ENCODE results near the gene ENDOV. TPM values are rescaled to one million over a fixed set of nuclear protein-coding genes. Genes with fewer than 3 reads are reported as not detected.

The ENDOV gene
- total RNA-seq, 4 donors from 2014 or later = 13.2 to 72.6 (median 36.8) TPM

DNA sequence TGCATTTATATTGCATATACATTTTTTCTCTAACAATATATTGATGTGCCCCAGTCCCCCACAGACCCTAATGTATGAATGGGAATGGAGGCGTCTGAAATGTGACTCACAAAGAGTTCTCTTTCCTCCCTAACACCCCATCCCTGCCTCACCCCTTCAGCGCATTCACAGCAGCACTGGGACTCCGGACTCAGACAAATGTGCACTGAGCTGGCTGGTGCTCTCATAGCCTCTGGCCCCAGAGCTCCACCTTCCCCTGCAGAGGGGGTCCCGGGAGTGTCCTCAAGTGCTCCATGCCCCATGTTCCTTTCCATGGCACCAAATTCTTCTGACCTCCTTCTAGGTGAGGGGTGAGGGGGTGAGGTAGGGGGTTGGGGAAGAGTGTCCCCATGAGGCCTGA, 40.8 kb downstream of the ENDOV start:
- Histone ChIP-seq H3K36me3 (no peaks in the 10 kb centered on the region), H3K27ac (peak overlapping the region in 1 of 4 donors; percentile 96), H3K4me1 (peaks cover 0 to 6% (median 4%) of the 10 kb centered on the region in 4 donors), H3K27me3 (no peaks in the 10 kb centered on the region), H3K9me3 (no peaks in the 10 kb centered on the region), H3K4me3 (peak overlapping the region in 1 of 4 donors; percentile 76)
- TF ChIP-seq POLR2A (IDR thresholded peaks at IDR 0.05) = no peak
- TF ChIP-seq, protein P1, sequence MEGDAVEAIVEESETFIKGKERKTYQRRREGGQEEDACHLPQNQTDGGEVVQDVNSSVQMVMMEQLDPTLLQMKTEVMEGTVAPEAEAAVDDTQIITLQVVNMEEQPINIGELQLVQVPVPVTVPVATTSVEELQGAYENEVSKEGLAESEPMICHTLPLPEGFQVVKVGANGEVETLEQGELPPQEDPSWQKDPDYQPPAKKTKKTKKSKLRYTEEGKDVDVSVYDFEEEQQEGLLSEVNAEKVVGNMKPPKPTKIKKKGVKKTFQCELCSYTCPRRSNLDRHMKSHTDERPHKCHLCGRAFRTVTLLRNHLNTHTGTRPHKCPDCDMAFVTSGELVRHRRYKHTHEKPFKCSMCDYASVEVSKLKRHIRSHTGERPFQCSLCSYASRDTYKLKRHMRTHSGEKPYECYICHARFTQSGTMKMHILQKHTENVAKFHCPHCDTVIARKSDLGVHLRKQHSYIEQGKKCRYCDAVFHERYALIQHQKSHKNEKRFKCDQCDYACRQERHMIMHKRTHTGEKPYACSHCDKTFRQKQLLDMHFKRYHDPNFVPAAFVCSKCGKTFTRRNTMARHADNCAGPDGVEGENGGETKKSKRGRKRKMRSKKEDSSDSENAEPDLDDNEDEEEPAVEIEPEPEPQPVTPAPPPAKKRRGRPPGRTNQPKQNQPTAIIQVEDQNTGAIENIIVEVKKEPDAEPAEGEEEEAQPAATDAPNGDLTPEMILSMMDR (IDR thresholded peaks at IDR 0.05) = no peak
- no peak for DNase-seq

DNA sequence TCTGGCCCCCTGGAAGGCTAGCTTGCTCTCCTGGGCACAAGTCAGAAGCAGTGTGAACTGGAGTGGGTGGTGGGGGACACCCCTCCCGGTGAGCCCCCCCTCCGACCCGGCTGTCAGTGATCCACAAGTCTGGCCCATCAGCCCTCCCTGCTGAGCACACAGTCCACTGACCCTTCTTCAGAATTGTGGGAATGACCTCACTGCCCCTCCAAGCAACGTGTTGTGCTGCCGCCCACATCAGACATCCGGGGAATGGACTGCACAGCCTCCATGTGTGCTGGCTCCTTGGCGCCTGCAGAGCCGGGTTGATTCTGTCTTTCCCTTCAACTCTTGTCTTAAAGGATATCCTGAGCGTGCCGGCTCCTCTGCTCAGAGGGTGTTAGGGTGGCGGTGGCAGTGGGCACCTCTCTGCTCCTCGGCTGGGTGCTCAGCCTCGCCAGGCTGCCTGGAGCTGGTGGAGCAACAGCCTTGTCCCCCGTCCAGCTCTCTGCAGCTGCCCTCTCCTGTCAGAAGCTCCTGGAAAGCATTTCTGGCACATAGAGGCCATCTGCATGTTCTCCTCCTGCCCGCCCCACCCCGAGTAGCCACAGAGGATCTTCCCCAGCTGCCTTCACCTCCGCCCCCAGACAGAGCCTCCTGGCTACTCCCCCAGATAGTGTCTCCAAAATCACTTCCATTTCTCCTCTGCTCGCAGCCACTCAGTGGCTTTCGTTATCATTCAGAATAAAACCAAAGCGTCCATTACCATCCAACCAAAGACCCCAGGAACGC, 41.7 kb downstream of the ENDOV start:
- TF ChIP-seq, protein P1 (IDR thresholded peaks at IDR 0.05) = no peak
- no peak for TF ChIP-seq POLR2A (IDR thresholded peaks at IDR 0.05)
- H3K27me3 ChIP-seq = no peaks in the 10 kb centered on the region
- H3K9me3 ChIP-seq = no peaks in the 10 kb centered on the region
- H3K36me3 ChIP-seq = no peaks in the 10 kb centered on the region
- no peak overlapping the region for H3K4me3 ChIP-seq
- peak overlapping the region in 1 of 4 donors; percentile 96 for H3K27ac ChIP-seq
- peaks cover 0 to 6% (median 4%) of the 10 kb centered on the region in 4 donors for H3K4me1 ChIP-seq
- no peak for DNase-seq

DNA sequence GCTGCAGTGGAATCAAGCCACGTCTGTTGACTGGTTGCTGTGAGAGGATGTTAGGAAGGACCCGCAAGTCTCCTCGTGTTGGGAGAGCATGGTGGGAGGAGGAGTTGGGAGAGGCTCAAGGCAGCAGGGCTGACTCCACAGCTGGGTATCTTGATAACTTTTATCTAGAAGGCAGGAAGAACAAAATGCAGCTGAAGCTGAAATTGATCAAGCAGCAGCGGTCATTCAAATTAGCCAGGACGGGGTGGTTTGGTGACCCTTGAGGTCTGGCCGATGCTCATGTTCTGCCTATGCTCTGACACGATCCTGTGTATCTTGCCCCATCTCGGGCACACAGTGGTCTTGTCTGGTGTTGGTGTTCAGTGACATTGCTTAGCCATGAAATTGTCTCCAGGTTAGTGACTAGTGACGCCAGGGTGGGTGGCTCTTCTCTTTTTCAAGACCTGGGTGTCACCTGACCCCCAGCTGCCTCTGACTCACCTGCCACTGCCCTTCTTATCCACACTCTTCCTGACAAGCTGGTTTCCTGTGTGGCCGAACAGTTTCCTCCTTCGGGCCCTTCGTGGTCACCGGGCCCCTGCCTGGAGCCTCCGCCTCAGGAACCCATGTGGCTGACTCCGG, 42.4 kb downstream of the ENDOV start:
- no peak for TF ChIP-seq POLR2A (IDR thresholded peaks at IDR 0.05)
- H3K27me3 ChIP-seq = no peaks in the 10 kb centered on the region
- H3K4me3 ChIP-seq = no peak overlapping the region
- peaks cover 0 to 6% (median 4%) of the 10 kb centered on the region in 4 donors for H3K4me1 ChIP-seq
- no peak for DNase-seq
- H3K9me3 ChIP-seq = no peaks in the 10 kb centered on the region
- H3K36me3 ChIP-seq = no peaks in the 10 kb centered on the region
- no peak overlapping the region for H3K27ac ChIP-seq

DNA sequence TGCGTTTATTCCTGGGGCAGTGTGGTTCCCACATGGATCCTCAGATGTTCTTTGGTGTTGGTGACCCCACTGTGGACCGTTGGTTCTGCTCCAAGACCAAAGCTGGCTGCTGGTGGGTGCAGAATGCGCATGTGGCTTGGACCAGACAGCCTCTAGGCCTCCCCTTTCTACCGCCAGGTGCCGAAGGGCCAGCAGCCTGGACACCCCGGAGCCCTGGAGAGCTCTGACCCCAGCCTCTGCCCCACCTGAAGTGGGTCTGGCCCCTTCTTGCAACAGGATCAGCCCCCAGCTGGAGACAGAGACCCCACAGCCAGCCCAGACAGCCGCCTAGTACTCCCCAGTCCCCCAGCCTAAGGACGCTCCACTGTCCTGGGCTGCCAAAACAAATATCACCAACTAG, 43.0 kb downstream of the ENDOV start:
- no peaks in the 10 kb centered on the region for H3K27me3 ChIP-seq
- H3K4me3 ChIP-seq = no peak overlapping the region
- peaks cover 0 to 6% (median 4%) of the 10 kb centered on the region in 4 donors for H3K4me1 ChIP-seq
- H3K27ac ChIP-seq = no peak overlapping the region
- no peak for DNase-seq
- no peaks in the 10 kb centered on the region for H3K36me3 ChIP-seq
- H3K9me3 ChIP-seq = no peaks in the 10 kb centered on the region
- TF ChIP-seq, protein P1 (IDR thresholded peaks at IDR 0.05) = no peak
- TF ChIP-seq POLR2A (IDR thresholded peaks at IDR 0.05) = no peak

DNA sequence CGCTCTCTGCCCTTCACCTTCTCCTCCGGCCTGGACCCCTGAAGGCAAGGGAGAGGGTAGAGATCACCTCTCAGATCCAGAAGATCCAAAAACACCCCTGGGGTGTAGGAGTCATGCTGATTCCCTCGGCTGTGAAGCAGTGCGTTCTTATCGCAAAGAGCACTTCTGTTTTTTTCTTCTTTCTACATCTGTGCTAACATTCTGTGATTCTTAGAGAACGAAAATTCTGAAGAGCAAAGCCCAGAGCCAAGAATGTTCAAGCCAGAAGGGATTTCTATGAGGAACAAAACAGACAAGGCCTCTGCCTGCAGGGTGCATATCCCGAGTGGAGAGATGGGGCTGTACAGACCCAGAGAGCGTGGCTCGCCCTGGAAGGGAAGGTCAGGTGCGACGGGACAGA, 44.3 kb downstream of the ENDOV start:
- TF ChIP-seq, protein P1 (IDR thresholded peaks at IDR 0.05) = no peak
- no peak for TF ChIP-seq POLR2A (IDR thresholded peaks at IDR 0.05)

DNA sequence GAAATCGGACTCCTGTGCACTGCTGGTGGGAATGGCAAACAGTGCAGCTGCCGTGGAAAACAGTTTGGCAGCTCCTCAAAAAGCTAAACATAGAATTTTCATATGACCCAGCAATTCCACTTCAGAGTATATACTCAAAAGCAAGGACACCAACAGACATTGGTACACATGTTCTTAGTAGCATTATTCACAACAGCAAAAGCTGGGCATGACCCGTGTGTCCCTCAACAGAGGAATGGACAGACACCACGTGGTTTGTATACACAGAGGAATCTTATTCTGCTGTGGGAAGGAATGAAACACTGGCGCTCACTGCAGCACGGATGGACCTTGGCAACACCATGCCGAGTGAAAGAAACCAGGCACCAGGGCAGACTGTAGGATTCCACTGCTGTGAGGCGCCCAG, 45.5 kb downstream of the ENDOV start:
- Histone ChIP-seq H3K27ac (peak overlapping the region in 1 of 4 donors; percentile 22), H3K9me3 (no peaks in the 10 kb centered on the region), H3K27me3 (no peaks in the 10 kb centered on the region), H3K36me3 (no peaks in the 10 kb centered on the region), H3K4me3 (no peak overlapping the region), H3K4me1 (peaks cover 0 to 1% (median 0%) of the 10 kb centered on the region in 4 donors)
- DNase-seq = no peak
- no peak for TF ChIP-seq POLR2A (IDR thresholded peaks at IDR 0.05)
- TF ChIP-seq, protein P1 (IDR thresholded peaks at IDR 0.05) = no peak

More for the DNA sequence above, 44.3 kb downstream of the ENDOV start:
- Histone ChIP-seq H3K9me3 (no peaks in the 10 kb centered on the region), H3K27ac (no peak overlapping the region), H3K36me3 (no peaks in the 10 kb centered on the region), H3K4me3 (no peak overlapping the region), H3K27me3 (no peaks in the 10 kb centered on the region), H3K4me1 (peaks cover 0 to 3% (median under 1%) of the 10 kb centered on the region in 4 donors)
- no peak for DNase-seq
